Liver (tissue), 9 donors: Measurements from ENCODE around the gene VCP. TPM values are rescaled to one million over a fixed set of nuclear protein-coding genes. Genes with fewer than 3 reads are reported as not detected.

ENCODE experiments used
- DNase-seq: peaks from one replicate; pipeline ENCODE4 v3.0.0-alpha.2; 2017; ENCODE audit warnings: low spot score
- H3K27ac ChIP-seq, 2 donors: one replicate each; pipeline ENCODE4 v1.7.0; 2013; ENCODE audit warnings: inconsistent platforms in 2 of 2, low read length in 2 of 2, control low read depth in 1 of 2, low read depth in 1 of 2, mild to moderate bottlenecking in 1 of 2
- H3K27me3 ChIP-seq, 4 donors: one replicate each; pipeline versions ENCODE4 v1.6.1 to v1.7.0; 2013; ENCODE audit warnings: low read length in 3 of 4, inconsistent platforms in 1 of 4, mild to moderate bottlenecking in 1 of 4, moderate library complexity in 1 of 4; ENCODE audit not compliant: control insufficient read depth in 4 of 4, insufficient read depth in 4 of 4
- H3K36me3 ChIP-seq, 4 donors: one replicate each; pipeline versions ENCODE4 v1.6.1 to v1.7.0; 2013; ENCODE audit warnings: low read length in 3 of 4, mild to moderate bottlenecking in 3 of 4, low read depth in 1 of 4, moderate library complexity in 1 of 4; ENCODE audit not compliant: control insufficient read depth in 4 of 4, insufficient read depth in 3 of 4
- H3K4me1 ChIP-seq, 4 donors: one replicate each; pipeline versions ENCODE4 v1.6.1 to v1.7.0; 2013; ENCODE audit warnings: low read length in 3 of 4, mild to moderate bottlenecking in 3 of 4, moderate library complexity in 1 of 4; ENCODE audit not compliant: control insufficient read depth in 4 of 4, insufficient read depth in 4 of 4
- H3K4me3 ChIP-seq, 3 donors: one replicate each; pipeline versions ENCODE4 v1.6.1 to v1.7.0; 2013; ENCODE audit warnings: low read length in 3 of 3, control low read depth in 1 of 3, low read depth in 1 of 3, mild to moderate bottlenecking in 1 of 3
- H3K9ac ChIP-seq, 2 donors: one replicate each; pipeline ENCODE4 v1.7.0; 2013; ENCODE audit warnings: low read length in 2 of 2, mild to moderate bottlenecking in 2 of 2, moderate library complexity in 2 of 2, control low read depth in 1 of 2, low read depth in 1 of 2
- H3K9me3 ChIP-seq, 4 donors: one replicate each; pipeline versions ENCODE4 v1.6.1 to v1.7.0; 2013; ENCODE audit warnings: low read length in 3 of 4; ENCODE audit not compliant: control insufficient read depth in 4 of 4
- ATF3 ChIP-seq: IDR thresholded peaks from 2 replicates; pipeline ENCODE4 v1.6.1; 2016; ENCODE audit warnings: antibody characterized with exemption
- CTCF ChIP-seq: fragments of 150-350 bp; IDR thresholded peaks from 2 replicates; pipeline ENCODE4 v1.5.1; 2017; ENCODE audit warnings: improper control_type of control experiment, low read depth, low read length; ENCODE audit not compliant: missing input control
- EGR1 ChIP-seq, 2 donors: IDR thresholded peaks; 2 replicates each; pipeline ENCODE4 v1.6.1; 2016 to 2018; ENCODE audit warnings: antibody characterized with exemption in 2 of 2, low read depth in 2 of 2
- FOXA1 ChIP-seq: IDR thresholded peaks from 2 replicates; pipeline ENCODE4 v1.6.1; 2016; ENCODE audit warnings: antibody characterized with exemption
- HNF4A ChIP-seq, 2 donors: conservative IDR thresholded peaks; 2 replicates each; pipeline ENCODE4 v1.6.1; 2016; ENCODE audit warnings: antibody characterized with exemption in 2 of 2, mild to moderate bottlenecking in 2 of 2
- MAX ChIP-seq: IDR thresholded peaks from 2 replicates; pipeline ENCODE4 v1.6.1; 2016; ENCODE audit warnings: antibody characterized with exemption
- NR2F2 ChIP-seq: IDR thresholded peaks from 2 replicates; pipeline ENCODE4 v1.6.1; 2016; ENCODE audit warnings: antibody characterized with exemption
- RXRA ChIP-seq, 2 donors: IDR thresholded peaks; 2 replicates each; pipeline ENCODE4 v1.6.1; 2017 to 2018; ENCODE audit warnings: antibody characterized with exemption in 2 of 2, mild to moderate bottlenecking in 1 of 2
- SP1 ChIP-seq: IDR thresholded peaks from 2 replicates; pipeline ENCODE4 v1.6.1; 2018; ENCODE audit warnings: antibody characterized with exemption, mild to moderate bottlenecking
- YY1 ChIP-seq: IDR thresholded peaks from 2 replicates; pipeline ENCODE4 v1.6.1; 2016; ENCODE audit warnings: antibody characterized with exemption, mild to moderate bottlenecking
- WGBS: extraction: QIAGEN DNeasy Blood & Tissue Kit; methylation state at CpG from one replicate; pipeline ENCODE4 v1.1.7; 2013; 5-methylcytosine and 5-hydroxymethylcytosine counted together
- polyA plus RNA-seq, 2 donors: library from polyadenylated mRNA; stranded (reverse) in 1 of 2; unstranded in 1 of 2; fragments of 200-250 nt in 1 of 2; fragments of >200 nt in 1 of 2; fragmentation: Nextera tagmentation in 1 of 2; extraction: Ambion mirVana in 1 of 2; gene quantifications; one replicate each; pipeline versions ENCODE4 v1.2.1 to v1.2.3, GENCODE V29; 2013 to 2015
- total RNA-seq, 2 donors: library from RNA; depleted of rRNA; stranded (reverse); fragments of >200 nt; gene quantifications; one replicate each; pipeline ENCODE4 v1.2.3, GENCODE V29; 2014
- donor health status: healthy.
- donor health status: healthy.
- donor health status: healthy.
- donor health status: healthy.
- donor health status: healthy.

Gene VCP
- total and polyA plus RNA-seq, 4 donors, result 57.6 to 248 (median 153) TPM

- TF ChIP-seq CTCF (no peak), MAX (peak; percentile 82), EGR1 (IDR thresholded peaks at IDR 0.05; ENCODE audit: low read depth in 2 of 2) (peak; percentile 73 to 80), SP1 (peak; percentile 87), RXRA (IDR thresholded peaks at IDR 0.05) (peak; percentile 80 to 95)
These were observed 43.5 kb upstream of the VCP start, which contains the start of gene ATOSB (continued) for GRCh38 chr9:35115680-35116538.

- WGBS, result 20% methylated on average over 12 of the region's 12 CpGs
- H3K9ac ChIP-seq, result peak overlapping the region; percentile 41 to 42
- H3K4me3 ChIP-seq, result peak overlapping the region; percentile 57 to 81 (median 64)
- H3K9me3 ChIP-seq, result no peaks in the 10 kb centered on the region
- peak; percentile 49 for DNase-seq
- peak overlapping the region; percentile 89 to 93 for H3K27ac ChIP-seq
- TF ChIP-seq ATF3 (no peak), HNF4A (conservative IDR thresholded peaks at IDR 0.05) (peak in 1 of 2 donors; percentile 7), MAX (no peak), NR2F2 (peak; percentile 35), FOXA1 (no peak), YY1 (no peak)
- H3K4me1 ChIP-seq, result peaks cover 19 to 61% (median 46%) of the 10 kb centered on the region in 4 donors
- H3K36me3 ChIP-seq, result no peaks in the 10 kb centered on the region
- H3K27me3 ChIP-seq, result no peaks in the 10 kb centered on the region
These were observed 42.6 kb upstream of the VCP start for GRCh38 chr9:35114840-35115628.

GRCh38 chr9:35114113-35114839 is 41.9 kb upstream of the VCP start:
- DNase-seq, result peak; percentile 74
- Histone ChIP-seq H3K27me3 (no peaks in the 10 kb centered on the region), H3K4me1 (peaks cover 19 to 68% (median 48%) of the 10 kb centered on the region in 4 donors), H3K9me3 (no peaks in the 10 kb centered on the region), H3K27ac (peak overlapping the region; percentile 89 to 93), H3K4me3 (peak overlapping the region in 1 of 3 donors; percentile 57), H3K9ac (peak overlapping the region in 1 of 2 donors; percentile 55), H3K36me3 (no peaks in the 10 kb centered on the region)
- WGBS, result 37% methylated on average over 5 of the region's 5 CpGs
- TF ChIP-seq SP1 (peak; percentile 33), NR2F2 (no peak)
